ENCODE data around the gene MCHR1. TPM values are rescaled to one million over a fixed set of nuclear protein-coding genes. Genes with fewer than 3 reads are reported as not detected.

The MCHR1 gene
- polyA plus RNA-seq, 3 donors, result 0.05 to 0.09 TPM; not detected in 1

GRCh38 chr22:40641269-40641668 is 38.0 kb upstream of the MCHR1 start:
- no peaks in the 10 kb centered on the region for H4K20me1 ChIP-seq (ENCODE audit: insufficient read depth, low read length)
- WGBS (ENCODE audit: insufficient coverage), result 100% methylated on average over 5 of the region's 6 CpGs
- intact Hi-C loops (cut with micrococcal nuclease), result no loop called here
- Mint-ChIP-seq H3K4me3 (no peak overlapping the region), H3K9me3 (peaks cover 0 to 4% (median 0%) of the 10 kb centered on the region in 7 donors), H3K27me3 (ENCODE audit: low read depth in 3 of 3) (peaks cover 0 to 5% (median 1%) of the 10 kb centered on the region in 3 donors), H3K27ac (peak overlapping the region in 1 of 7 donors; percentile 10), H3K36me3 (no peaks in the 10 kb centered on the region), H3K4me1 (peaks cover 19% of the 10 kb centered on the region)
- no peak overlapping the region for H3K4me2 ChIP-seq (replicated peaks; ENCODE audit: extremely low read depth, low read length, poor library complexity, severe bottlenecking)
- no peaks in the 10 kb centered on the region for H3K27me3 ChIP-seq (ENCODE audit: control insufficient read depth in 2 of 2, insufficient read depth in 2 of 2, low read length in 2 of 2)
- peaks cover 16 to 25% of the 10 kb centered on the region in 2 donors for H3K4me1 ChIP-seq (ENCODE audit: control insufficient read depth in 1 of 2, insufficient read depth in 2 of 2, low read length in 2 of 2)
- no peak for DNase-seq
- no peak overlapping the region for H3K9ac ChIP-seq (ENCODE audit: insufficient read depth, low read length, poor library complexity, severe bottlenecking)
- H3K4me3 ChIP-seq (replicated peaks in 1 of 3; ENCODE audit: low read depth in 2 of 3, low read length in 3 of 3), result no peak overlapping the region
- H3K36me3 ChIP-seq (replicated peaks in 1 of 2; ENCODE audit: control insufficient read depth in 1 of 2, insufficient read depth in 2 of 2, low read length in 2 of 2), result no peaks in the 10 kb centered on the region
- no peak for TF ChIP-seq CTCF (IDR thresholded peaks at IDR 0.05)
- peaks cover 2% of the 10 kb centered on the region for H3K79me2 ChIP-seq (ENCODE audit: insufficient read depth, low read length)
- no peaks in the 10 kb centered on the region for H3K9me3 ChIP-seq (replicated peaks in 1 of 2; ENCODE audit: control insufficient read depth in 1 of 2, insufficient read depth in 1 of 2, low read length in 2 of 2)
- H2AFZ ChIP-seq (ENCODE audit: insufficient read depth, low read depth, low read length, poor library complexity, severe bottlenecking), result no peak overlapping the region
- no peak overlapping the region for H3K27ac ChIP-seq (ENCODE audit: low read depth in 1 of 2, low read length in 2 of 2)

GRCh38 chr22:40642316-40642715 is 37.0 kb upstream of the MCHR1 start:
- Histone ChIP-seq H3K27ac (ENCODE audit: low read depth in 1 of 2, low read length in 2 of 2) (no peak overlapping the region), H4K20me1 (ENCODE audit: insufficient read depth, low read length) (no peaks in the 10 kb centered on the region), H3K4me2 (replicated peaks; ENCODE audit: extremely low read depth, low read length, poor library complexity, severe bottlenecking) (no peak overlapping the region), H3K9ac (ENCODE audit: insufficient read depth, low read length, poor library complexity, severe bottlenecking) (no peak overlapping the region), H3K9me3 (replicated peaks in 1 of 2; ENCODE audit: control insufficient read depth in 1 of 2, insufficient read depth in 1 of 2, low read length in 2 of 2) (no peaks in the 10 kb centered on the region), H3K36me3 (replicated peaks in 1 of 2; ENCODE audit: control insufficient read depth in 1 of 2, insufficient read depth in 2 of 2, low read length in 2 of 2) (no peaks in the 10 kb centered on the region), H3K27me3 (ENCODE audit: control insufficient read depth in 2 of 2, insufficient read depth in 2 of 2, low read length in 2 of 2) (no peaks in the 10 kb centered on the region), H3K4me3 (replicated peaks in 1 of 3; ENCODE audit: low read depth in 2 of 3, low read length in 3 of 3) (no peak overlapping the region), H3K79me2 (ENCODE audit: insufficient read depth, low read length) (no peaks in the 10 kb centered on the region), H3K4me1 (ENCODE audit: control insufficient read depth in 1 of 2, insufficient read depth in 2 of 2, low read length in 2 of 2) (peaks cover 18 to 25% of the 10 kb centered on the region in 2 donors), H2AFZ (ENCODE audit: insufficient read depth, low read depth, low read length, poor library complexity, severe bottlenecking) (no peak overlapping the region)
- no peak for DNase-seq
- H3K9me3 Mint-ChIP-seq, result peaks cover 0 to 4% (median 0%) of the 10 kb centered on the region in 7 donors
- H3K4me1 Mint-ChIP-seq, result peaks cover 18% of the 10 kb centered on the region
- H3K4me3 Mint-ChIP-seq, result no peak overlapping the region
- H3K27me3 Mint-ChIP-seq (ENCODE audit: low read depth in 3 of 3), result peaks cover 0 to 5% (median 1%) of the 10 kb centered on the region in 3 donors
- no peak for TF ChIP-seq CTCF (IDR thresholded peaks at IDR 0.05)
- 100% methylated on average over 1 of the region's 4 CpGs for WGBS (ENCODE audit: insufficient coverage)
- no peak overlapping the region for H3K27ac Mint-ChIP-seq
- H3K36me3 Mint-ChIP-seq, result no peaks in the 10 kb centered on the region
- intact Hi-C loops (cut with micrococcal nuclease), result no loop called here

Data from CD14-positive monocyte (primary cell).